Mammary epithelial cell (primary cell): Measurements from ENCODE around the gene TMEM218.

ENCODE experiments used
- EZH2 ChIP-seq: IDR thresholded peaks from 2 replicates; pipeline ENCODE4 v1.6.1; 2012; ENCODE audit warnings: low read length, inconsistent platforms, borderline replicate concordance
- TF ChIP-seq, protein P1 (sequence below), 2 donors: IDR thresholded peaks in 1 of 2; conservative IDR thresholded peaks in 1 of 2; 2 replicates each; pipeline ENCODE4 v1.5.1; 2011 to 2012; ENCODE audit warnings: inconsistent platforms in 2 of 2, low read length in 2 of 2, mild to moderate bottlenecking in 2 of 2, control low read depth in 1 of 2, low read depth in 1 of 2; ENCODE audit not compliant: insufficient read depth in 1 of 2; ENCODE audit errors: extremely low read depth in 1 of 2

DNA sequence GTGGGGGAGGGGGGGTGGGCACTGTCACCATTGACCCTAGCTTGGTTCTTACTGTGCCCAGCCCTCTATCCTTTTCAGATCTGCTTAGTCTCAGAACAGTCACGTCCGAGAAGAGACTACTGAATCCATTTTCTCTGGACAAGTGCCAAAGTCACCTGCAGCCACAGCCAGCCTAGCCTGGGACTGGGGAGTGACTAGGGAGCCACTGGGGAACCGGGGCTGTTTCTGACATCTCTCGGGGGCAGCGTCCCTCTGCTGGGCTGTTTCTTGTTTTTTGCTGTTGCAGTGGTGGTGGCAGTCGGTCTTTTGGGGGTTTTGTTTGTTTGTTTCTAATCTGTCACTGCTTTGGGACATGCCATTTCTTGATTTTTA is 39.6 kb downstream of the TMEM218 start:
- TF ChIP-seq, protein P1, sequence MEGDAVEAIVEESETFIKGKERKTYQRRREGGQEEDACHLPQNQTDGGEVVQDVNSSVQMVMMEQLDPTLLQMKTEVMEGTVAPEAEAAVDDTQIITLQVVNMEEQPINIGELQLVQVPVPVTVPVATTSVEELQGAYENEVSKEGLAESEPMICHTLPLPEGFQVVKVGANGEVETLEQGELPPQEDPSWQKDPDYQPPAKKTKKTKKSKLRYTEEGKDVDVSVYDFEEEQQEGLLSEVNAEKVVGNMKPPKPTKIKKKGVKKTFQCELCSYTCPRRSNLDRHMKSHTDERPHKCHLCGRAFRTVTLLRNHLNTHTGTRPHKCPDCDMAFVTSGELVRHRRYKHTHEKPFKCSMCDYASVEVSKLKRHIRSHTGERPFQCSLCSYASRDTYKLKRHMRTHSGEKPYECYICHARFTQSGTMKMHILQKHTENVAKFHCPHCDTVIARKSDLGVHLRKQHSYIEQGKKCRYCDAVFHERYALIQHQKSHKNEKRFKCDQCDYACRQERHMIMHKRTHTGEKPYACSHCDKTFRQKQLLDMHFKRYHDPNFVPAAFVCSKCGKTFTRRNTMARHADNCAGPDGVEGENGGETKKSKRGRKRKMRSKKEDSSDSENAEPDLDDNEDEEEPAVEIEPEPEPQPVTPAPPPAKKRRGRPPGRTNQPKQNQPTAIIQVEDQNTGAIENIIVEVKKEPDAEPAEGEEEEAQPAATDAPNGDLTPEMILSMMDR (conservative IDR thresholded peaks at IDR 0.05 in 1 of 2, IDR thresholded peaks at IDR 0.05 in 1 of 2; ENCODE audit: extremely low read depth in 1 of 2, insufficient read depth in 1 of 2, low read depth in 1 of 2, low read length in 2 of 2): no peak
- no peak for TF ChIP-seq EZH2
